Stomach (tissue), 4 donors: ENCODE results near the gene SPATA22.

ENCODE experiments used
- POLR2A ChIP-seq, 4 donors: fragments of 450-650 bp; IDR thresholded peaks; one replicate each; pipeline ENCODE4 v1.6.1; 2016; ENCODE audit warnings: antibody characterized with exemption in 4 of 4, control low read depth in 2 of 4, mild to moderate bottlenecking in 1 of 4, moderate library complexity in 1 of 4
- POLR2AphosphoS5 ChIP-seq, 3 donors: sonication (generic); formaldehyde crosslinking; IDR thresholded peaks; one replicate each; pipeline ENCODE4 v1.6.1; 2016; ENCODE audit warnings: antibody characterized with exemption in 3 of 3
- TF ChIP-seq, protein P1 (sequence below), 7 experiments: fragments of 450-650 bp in 4 of 7; fragments of 200-600 bp in 3 of 7; sonication (generic) in 3 of 7; IDR thresholded peaks; one replicate each; pipeline ENCODE4 v1.5.1; 2016 to 2019; ENCODE audit warnings: antibody characterized with exemption in 7 of 7, control low read depth in 2 of 7, mild to moderate bottlenecking in 1 of 7

- TF ChIP-seq, protein P1, sequence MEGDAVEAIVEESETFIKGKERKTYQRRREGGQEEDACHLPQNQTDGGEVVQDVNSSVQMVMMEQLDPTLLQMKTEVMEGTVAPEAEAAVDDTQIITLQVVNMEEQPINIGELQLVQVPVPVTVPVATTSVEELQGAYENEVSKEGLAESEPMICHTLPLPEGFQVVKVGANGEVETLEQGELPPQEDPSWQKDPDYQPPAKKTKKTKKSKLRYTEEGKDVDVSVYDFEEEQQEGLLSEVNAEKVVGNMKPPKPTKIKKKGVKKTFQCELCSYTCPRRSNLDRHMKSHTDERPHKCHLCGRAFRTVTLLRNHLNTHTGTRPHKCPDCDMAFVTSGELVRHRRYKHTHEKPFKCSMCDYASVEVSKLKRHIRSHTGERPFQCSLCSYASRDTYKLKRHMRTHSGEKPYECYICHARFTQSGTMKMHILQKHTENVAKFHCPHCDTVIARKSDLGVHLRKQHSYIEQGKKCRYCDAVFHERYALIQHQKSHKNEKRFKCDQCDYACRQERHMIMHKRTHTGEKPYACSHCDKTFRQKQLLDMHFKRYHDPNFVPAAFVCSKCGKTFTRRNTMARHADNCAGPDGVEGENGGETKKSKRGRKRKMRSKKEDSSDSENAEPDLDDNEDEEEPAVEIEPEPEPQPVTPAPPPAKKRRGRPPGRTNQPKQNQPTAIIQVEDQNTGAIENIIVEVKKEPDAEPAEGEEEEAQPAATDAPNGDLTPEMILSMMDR (IDR thresholded peaks at IDR 0.05) = no peak
- no peak for TF ChIP-seq POLR2A (IDR thresholded peaks at IDR 0.05)
- TF ChIP-seq POLR2AphosphoS5 (IDR thresholded peaks at IDR 0.05) = no peak
Observed at GRCh38 chr17:3482852-3483251, 11.2 kb upstream of the SPATA22 start.
